Endodermal cell (in vitro differentiated cells): ENCODE results near the gene RNF169. TPM values are rescaled to one million over a fixed set of nuclear protein-coding genes. Genes with fewer than 3 reads are reported as not detected.

Source experiments
- DNase-seq: peaks from one replicate; pipeline ENCODE4 v3.0.0-alpha.2; 2017
- H3K27ac ChIP-seq: 2 replicates; pipeline ENCODE4 v1.5.1; 2013; ENCODE audit warnings: mild to moderate bottlenecking, low read depth, low read length, moderate library complexity
- H3K27me3 ChIP-seq: 2 replicates; pipeline ENCODE4 v1.6.1; 2013; ENCODE audit warnings: mild to moderate bottlenecking, low read length, moderate library complexity; ENCODE audit not compliant: insufficient read depth, control insufficient read depth, poor library complexity, severe bottlenecking
- H3K36me3 ChIP-seq: 2 replicates; pipeline ENCODE4 v1.7.0; 2013; ENCODE audit warnings: mild to moderate bottlenecking, low read length, moderate library complexity; ENCODE audit not compliant: control insufficient read depth, insufficient read depth
- H3K4me1 ChIP-seq: one replicate; pipeline ENCODE4 v1.7.0; 2013; ENCODE audit warnings: low read length; ENCODE audit not compliant: control insufficient read depth, insufficient read depth
- H3K4me3 ChIP-seq: 2 replicates; pipeline ENCODE4 v1.5.1; 2013; ENCODE audit warnings: mild to moderate bottlenecking, low read length, moderate library complexity
- H3K9ac ChIP-seq: 2 replicates; pipeline ENCODE4 v1.6.1; 2013; ENCODE audit warnings: mild to moderate bottlenecking, low read length, moderate library complexity; ENCODE audit not compliant: poor library complexity, severe bottlenecking; ENCODE audit errors: extremely low read depth
- H3K9me3 ChIP-seq: 2 replicates; pipeline ENCODE4 v1.6.1; 2013; ENCODE audit warnings: mild to moderate bottlenecking, low read length, moderate library complexity; ENCODE audit not compliant: control insufficient read depth
- H3K27ac Mint-ChIP-seq: 2 replicates; pipeline ENCODE4 v1.8.0; 2020; ENCODE audit warnings: mixed read lengths
- H3K27me3 Mint-ChIP-seq: 2 replicates; pipeline ENCODE4 v1.8.0; 2021; ENCODE audit warnings: mild to moderate bottlenecking, mixed read lengths; ENCODE audit not compliant: insufficient read depth
- H3K36me3 Mint-ChIP-seq: 2 replicates; pipeline ENCODE4 v1.8.0; 2020; ENCODE audit warnings: low read depth, mixed read lengths
- H3K4me1 Mint-ChIP-seq: 2 replicates; pipeline ENCODE4 v1.8.0; 2020; ENCODE audit warnings: mixed read lengths
- H3K4me3 Mint-ChIP-seq: 2 replicates; pipeline ENCODE4 v1.8.0; 2020; ENCODE audit warnings: mild to moderate bottlenecking, moderate library complexity, mixed read lengths
- H3K9me3 Mint-ChIP-seq: 2 replicates; pipeline ENCODE4 v1.8.0; 2020; ENCODE audit warnings: mild to moderate bottlenecking, mixed read lengths
- CTCF ChIP-seq: fragments of 200-600 bp; sonication (generic); conservative IDR thresholded peaks from 2 replicates; pipeline ENCODE4 v1.5.0; 2021; ENCODE audit warnings: antibody characterized with exemption, mild to moderate bottlenecking
- WGBS, 2 experiments: methylation state at CpG; one replicate each; pipeline versions ENCODE4 v1.1.5 to v1.1.7; 2013; ENCODE audit warnings: missing lambda C conversion rate in 2 of 2, mixed read lengths in 1 of 2; ENCODE audit not compliant: insufficient coverage in 1 of 2, insufficient read length in 1 of 2; 5-methylcytosine and 5-hydroxymethylcytosine counted together
- total RNA-seq, 2 donors: library from RNA; stranded (reverse); fragmentation: NEBNext Ultra II Directional in 1 of 2; extraction: Animal tissue kit (Norgen Biotek cat#: 25700) in 1 of 2; gene quantifications; 2 replicates in 1 of 2; 3 replicates in 1 of 2; pipeline ENCODE4 v1.2.1, GENCODE V29; 2021

The RNF169 gene
- total RNA-seq, 2 donors from 2014 or later: 18.3 to 23.6 TPM

- TF ChIP-seq CTCF: no peak
- H3K9me3 ChIP-seq: no peaks in the 10 kb centered on the region
- Mint-ChIP-seq H3K4me3 (no peak overlapping the region), H3K27me3 (no peaks in the 10 kb centered on the region), H3K4me1 (peaks cover 18% of the 10 kb centered on the region), H3K36me3 (no peaks in the 10 kb centered on the region), H3K9me3 (no peaks in the 10 kb centered on the region), H3K27ac (no peak overlapping the region)
- no peak overlapping the region for H3K9ac ChIP-seq
- DNase-seq: no peak
- no peak overlapping the region for H3K27ac ChIP-seq
- peaks cover 11% of the 10 kb centered on the region for H3K36me3 ChIP-seq
- H3K4me3 ChIP-seq: no peak overlapping the region
- no peaks in the 10 kb centered on the region for H3K27me3 ChIP-seq
- H3K4me1 ChIP-seq: no peaks in the 10 kb centered on the region
These were observed 28.4 kb downstream of the RNF169 start for GRCh38 chr11:74777038-74777437.

DNA sequence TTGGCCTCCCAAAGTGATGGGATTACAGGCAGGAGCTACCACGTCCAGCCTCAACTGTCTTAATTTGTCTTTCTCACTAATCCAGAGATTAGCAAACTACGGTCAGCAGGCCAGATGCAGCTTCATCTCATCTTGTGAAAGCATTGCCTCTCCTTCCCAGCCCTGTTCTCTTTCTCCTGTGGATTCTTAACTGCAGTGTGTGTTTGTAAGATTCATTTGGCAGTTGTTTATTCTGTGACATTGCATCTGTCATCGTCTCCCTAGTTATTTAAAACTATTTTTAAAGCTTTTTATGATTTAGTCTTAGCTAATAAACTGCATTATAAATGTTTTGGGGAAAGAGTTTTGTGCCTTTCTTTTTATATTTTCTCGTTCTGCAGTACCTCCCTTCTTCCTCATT lies 29.2 kb downstream of the RNF169 start:
- Mint-ChIP-seq H3K36me3 (no peaks in the 10 kb centered on the region), H3K4me3 (no peak overlapping the region), H3K4me1 (peaks cover 15% of the 10 kb centered on the region), H3K9me3 (no peaks in the 10 kb centered on the region), H3K27me3 (no peaks in the 10 kb centered on the region), H3K27ac (no peak overlapping the region)
- Histone ChIP-seq H3K27ac (no peak overlapping the region), H3K36me3 (peaks cover 11% of the 10 kb centered on the region), H3K9me3 (no peaks in the 10 kb centered on the region), H3K27me3 (no peaks in the 10 kb centered on the region), H3K9ac (no peak overlapping the region), H3K4me3 (no peak overlapping the region), H3K4me1 (no peaks in the 10 kb centered on the region)
- DNase-seq: no peak
- no peak for TF ChIP-seq CTCF
- 93 to 100% methylated on average over 2 to 3 of the region's 4 CpGs for WGBS, 2 experiments

DNA sequence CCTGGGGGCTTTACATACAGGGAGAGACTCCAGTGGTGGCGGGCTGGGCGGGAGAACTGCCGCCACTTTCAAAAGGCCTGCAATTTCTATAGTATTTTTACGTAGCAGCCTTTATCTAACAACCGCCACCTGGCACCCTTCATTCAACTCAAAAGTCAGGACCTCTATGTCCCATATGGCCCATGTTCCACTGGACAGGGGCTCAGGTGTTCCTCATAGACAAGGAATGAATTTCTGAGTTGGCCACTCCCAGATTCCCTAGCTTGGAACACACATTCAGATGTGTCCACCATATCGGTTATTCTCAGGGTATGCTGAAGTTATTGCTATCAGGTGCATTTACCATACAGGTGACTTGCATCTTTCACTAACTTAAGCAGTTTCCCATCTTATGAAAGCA lies 29.9 kb downstream of the RNF169 start:
- Histone ChIP-seq H3K4me3 (no peak overlapping the region), H3K27me3 (no peaks in the 10 kb centered on the region), H3K4me1 (no peaks in the 10 kb centered on the region), H3K9me3 (no peaks in the 10 kb centered on the region), H3K36me3 (peaks cover 11% of the 10 kb centered on the region), H3K9ac (no peak overlapping the region), H3K27ac (no peak overlapping the region)
- H3K27me3 Mint-ChIP-seq: no peaks in the 10 kb centered on the region
- H3K4me1 Mint-ChIP-seq: peaks cover 12% of the 10 kb centered on the region
- H3K4me3 Mint-ChIP-seq: no peak overlapping the region
- no peaks in the 10 kb centered on the region for H3K36me3 Mint-ChIP-seq
- TF ChIP-seq CTCF: no peak
- H3K9me3 Mint-ChIP-seq: no peaks in the 10 kb centered on the region
- H3K27ac Mint-ChIP-seq: no peak overlapping the region
- WGBS, 2 experiments: 95 to 100% methylated on average over 3 to 6 of the region's 6 CpGs
- no peak for DNase-seq
